Measurements from ENCODE around the gene SLC39A10.

SLC39A10 gene

DNA sequence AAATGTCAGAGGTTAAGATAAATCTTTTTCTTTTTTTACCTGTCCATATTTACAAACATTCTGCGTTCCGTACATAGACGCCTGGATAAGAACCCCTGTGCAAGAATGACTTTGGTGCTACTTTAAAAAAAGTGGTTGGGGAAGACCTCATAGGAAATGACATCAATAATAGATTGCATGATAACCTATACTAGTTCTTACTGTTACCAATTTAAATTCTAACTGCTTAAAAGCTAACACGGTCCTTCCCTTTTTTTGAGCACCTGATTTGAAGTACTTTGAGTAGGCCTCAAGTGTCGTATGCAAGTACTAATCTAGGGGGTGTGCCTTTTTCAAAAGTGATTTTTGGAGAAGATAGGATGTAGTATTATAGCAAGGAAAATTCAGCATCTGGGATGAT lies 2.1 kb downstream of the SLC39A10 start:
- Histone ChIP-seq H4K91ac (ENCODE audit: low read depth, low read length, poor library complexity) (no peak overlapping the region), H3K27ac (replicated peaks; ENCODE audit: low read length) (no peak overlapping the region), H2BK120ac (ENCODE audit: low read depth, low read length) (no peak overlapping the region), H3K4me3 (ENCODE audit: low read length in 2 of 2) (no peak overlapping the region), H4K8ac (ENCODE audit: low read depth, low read length) (no peak overlapping the region), H3K4me2 (ENCODE audit: insufficient read depth, low read length, poor library complexity, severe bottlenecking) (peak overlapping the region; percentile 25), H3K23ac (ENCODE audit: low read depth, low read length, poor library complexity) (no peak overlapping the region), H3K27me3 (ENCODE audit: control insufficient read depth in 3 of 3, insufficient read depth in 3 of 3, low read depth in 1 of 3, low read length in 3 of 3) (no peaks in the 10 kb centered on the region), H3K4ac (ENCODE audit: low read length) (no peak overlapping the region), H2AFZ (ENCODE audit: low read length) (no peak overlapping the region), H3K9me3 (replicated peaks in 1 of 2; ENCODE audit: control insufficient read depth in 2 of 2, insufficient read depth in 1 of 2, low read depth in 1 of 2, low read length in 2 of 2) (no peaks in the 10 kb centered on the region), H2BK5ac (ENCODE audit: low read length) (no peak overlapping the region), H2AK5ac (ENCODE audit: low read depth, low read length) (no peak overlapping the region), H2BK12ac (ENCODE audit: low read length) (no peak overlapping the region), H3K4me1 (ENCODE audit: control insufficient read depth in 2 of 2, insufficient read depth in 1 of 2, low read depth in 1 of 2, low read length in 2 of 2) (peaks cover 4 to 5% of the 10 kb centered on the region in 2 donors), H2BK15ac (ENCODE audit: low read length) (no peak overlapping the region), H3K14ac (ENCODE audit: low read length) (no peak overlapping the region), H3K79me1 (ENCODE audit: low read depth, low read length) (peaks cover 2% of the 10 kb centered on the region), H3K36me3 (replicated peaks in 1 of 2; ENCODE audit: control insufficient read depth in 2 of 2, insufficient read depth in 2 of 2, low read length in 2 of 2) (peaks cover 0 to 11% of the 10 kb centered on the region in 2 donors), H3K18ac (ENCODE audit: low read length) (no peak overlapping the region), H3K9ac (ENCODE audit: low read depth, low read length, poor library complexity) (no peak overlapping the region)
- no CpG with 5 or more reads among the region's 5 CpGs for WGBS, 2 donors (ENCODE audit: extremely low coverage in 2 of 2, insufficient read length in 2 of 2, insufficient replicate concordance in 1 of 2)
- no peak for DNase-seq (ENCODE audit: low spot score)

GRCh38 chr2:195659982-195660890 lies 3.2 kb downstream of the SLC39A10 start:
- Histone ChIP-seq H4K8ac (ENCODE audit: low read depth, low read length) (no peak overlapping the region), H4K91ac (ENCODE audit: low read depth, low read length, poor library complexity) (no peak overlapping the region), H3K27me3 (ENCODE audit: control insufficient read depth in 3 of 3, insufficient read depth in 3 of 3, low read depth in 1 of 3, low read length in 3 of 3) (no peaks in the 10 kb centered on the region), H3K9ac (ENCODE audit: low read depth, low read length, poor library complexity) (no peak overlapping the region), H3K4ac (ENCODE audit: low read length) (no peak overlapping the region), H2AK5ac (ENCODE audit: low read depth, low read length) (no peak overlapping the region), H3K23ac (ENCODE audit: low read depth, low read length, poor library complexity) (no peak overlapping the region), H2BK12ac (ENCODE audit: low read length) (no peak overlapping the region), H3K14ac (ENCODE audit: low read length) (no peak overlapping the region), H3K18ac (ENCODE audit: low read length) (no peak overlapping the region), H2BK15ac (ENCODE audit: low read length) (no peak overlapping the region), H2BK120ac (ENCODE audit: low read depth, low read length) (no peak overlapping the region), H3K4me3 (ENCODE audit: low read length in 2 of 2) (no peak overlapping the region), H3K36me3 (replicated peaks in 1 of 2; ENCODE audit: control insufficient read depth in 2 of 2, insufficient read depth in 2 of 2, low read length in 2 of 2) (peaks cover 0 to 11% of the 10 kb centered on the region in 2 donors), H2BK5ac (ENCODE audit: low read length) (no peak overlapping the region), H2AFZ (ENCODE audit: low read length) (no peak overlapping the region), H3K79me1 (ENCODE audit: low read depth, low read length) (peaks cover 2% of the 10 kb centered on the region), H3K9me3 (replicated peaks in 1 of 2; ENCODE audit: control insufficient read depth in 2 of 2, insufficient read depth in 1 of 2, low read depth in 1 of 2, low read length in 2 of 2) (no peaks in the 10 kb centered on the region), H3K4me2 (ENCODE audit: insufficient read depth, low read length, poor library complexity, severe bottlenecking) (peak overlapping the region; percentile 11), H3K27ac (replicated peaks; ENCODE audit: low read length) (no peak overlapping the region), H3K4me1 (ENCODE audit: control insufficient read depth in 2 of 2, insufficient read depth in 1 of 2, low read depth in 1 of 2, low read length in 2 of 2) (peaks cover 4 to 7% of the 10 kb centered on the region in 2 donors)
- DNase-seq (ENCODE audit: low spot score), result peak; percentile 58
- no CpG with 5 or more reads among the region's 6 CpGs for WGBS, 2 donors (ENCODE audit: extremely low coverage in 2 of 2, insufficient read length in 2 of 2, insufficient replicate concordance in 1 of 2)

DNA sequence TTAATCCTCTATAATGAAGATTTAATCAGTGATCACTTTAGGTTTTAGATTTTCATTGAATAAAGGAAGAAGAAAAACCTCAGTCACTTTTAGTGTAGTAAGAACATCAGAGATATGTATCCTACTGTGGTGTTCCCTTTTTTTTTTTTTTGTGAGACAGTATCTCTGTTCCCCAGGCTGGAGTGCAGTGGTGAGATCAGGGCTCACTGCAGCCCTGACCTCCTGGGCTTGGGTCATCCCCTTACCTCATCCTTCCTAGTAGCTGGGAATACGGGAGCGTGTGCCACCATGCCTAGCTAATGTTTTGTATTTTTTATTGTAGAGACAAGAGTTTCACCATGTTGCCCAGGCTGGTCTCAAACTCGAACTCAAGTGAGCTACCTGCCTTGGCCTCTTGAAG lies 5.1 kb downstream of the SLC39A10 start:
- H3K27me3 ChIP-seq (ENCODE audit: control insufficient read depth in 3 of 3, insufficient read depth in 3 of 3, low read depth in 1 of 3, low read length in 3 of 3), result no peaks in the 10 kb centered on the region
- no peak overlapping the region for H2BK5ac ChIP-seq (ENCODE audit: low read length)
- no peak overlapping the region for H3K18ac ChIP-seq (ENCODE audit: low read length)
- H4K8ac ChIP-seq (ENCODE audit: low read depth, low read length), result no peak overlapping the region
- H3K79me1 ChIP-seq (ENCODE audit: low read depth, low read length), result peaks cover 2% of the 10 kb centered on the region
- no peak overlapping the region for H3K9ac ChIP-seq (ENCODE audit: low read depth, low read length, poor library complexity)
- DNase-seq (ENCODE audit: low spot score), result no peak
- no peak overlapping the region for H2AK5ac ChIP-seq (ENCODE audit: low read depth, low read length)
- peaks cover 0 to 11% of the 10 kb centered on the region in 2 donors for H3K36me3 ChIP-seq (replicated peaks in 1 of 2; ENCODE audit: control insufficient read depth in 2 of 2, insufficient read depth in 2 of 2, low read length in 2 of 2)
- no peak overlapping the region for H4K91ac ChIP-seq (ENCODE audit: low read depth, low read length, poor library complexity)
- H3K27ac ChIP-seq (replicated peaks; ENCODE audit: low read length), result no peak overlapping the region
- no peak overlapping the region for H3K23ac ChIP-seq (ENCODE audit: low read depth, low read length, poor library complexity)
- H2BK120ac ChIP-seq (ENCODE audit: low read depth, low read length), result no peak overlapping the region
- no peak overlapping the region for H2AFZ ChIP-seq (ENCODE audit: low read length)
- H3K4ac ChIP-seq (ENCODE audit: low read length), result no peak overlapping the region
- H3K4me1 ChIP-seq (ENCODE audit: control insufficient read depth in 2 of 2, insufficient read depth in 1 of 2, low read depth in 1 of 2, low read length in 2 of 2), result peaks cover 3 to 7% of the 10 kb centered on the region in 2 donors
- no peak overlapping the region for H3K14ac ChIP-seq (ENCODE audit: low read length)
- H2BK15ac ChIP-seq (ENCODE audit: low read length), result no peak overlapping the region
- H3K9me3 ChIP-seq (replicated peaks in 1 of 2; ENCODE audit: control insufficient read depth in 2 of 2, insufficient read depth in 1 of 2, low read depth in 1 of 2, low read length in 2 of 2), result no peaks in the 10 kb centered on the region
- no CpG with 5 or more reads among the region's 3 CpGs for WGBS, 2 donors (ENCODE audit: extremely low coverage in 2 of 2, insufficient read length in 2 of 2, insufficient replicate concordance in 1 of 2)
- H3K4me3 ChIP-seq (ENCODE audit: low read length in 2 of 2), result no peak overlapping the region
- H2BK12ac ChIP-seq (ENCODE audit: low read length), result no peak overlapping the region
- H3K4me2 ChIP-seq (ENCODE audit: insufficient read depth, low read length, poor library complexity, severe bottlenecking), result no peak overlapping the region

- H4K8ac ChIP-seq (ENCODE audit: low read depth, low read length), result no peak overlapping the region
- no peak overlapping the region for H2AK5ac ChIP-seq (ENCODE audit: low read depth, low read length)
- WGBS, 2 donors (ENCODE audit: extremely low coverage in 2 of 2, insufficient read length in 2 of 2, insufficient replicate concordance in 1 of 2), result no CpG with 5 or more reads among the region's 3 CpGs
- no peak overlapping the region for H2BK120ac ChIP-seq (ENCODE audit: low read depth, low read length)
- no peaks in the 10 kb centered on the region for H3K79me1 ChIP-seq (ENCODE audit: low read depth, low read length)
- peaks cover 3 to 7% of the 10 kb centered on the region in 2 donors for H3K4me1 ChIP-seq (ENCODE audit: control insufficient read depth in 2 of 2, insufficient read depth in 1 of 2, low read depth in 1 of 2, low read length in 2 of 2)
- H3K14ac ChIP-seq (ENCODE audit: low read length), result no peak overlapping the region
- no peak overlapping the region for H3K27ac ChIP-seq (replicated peaks; ENCODE audit: low read length)
- H3K27me3 ChIP-seq (ENCODE audit: control insufficient read depth in 3 of 3, insufficient read depth in 3 of 3, low read depth in 1 of 3, low read length in 3 of 3), result no peaks in the 10 kb centered on the region
- H3K18ac ChIP-seq (ENCODE audit: low read length), result no peak overlapping the region
- H3K4me3 ChIP-seq (ENCODE audit: low read length in 2 of 2), result no peak overlapping the region
- no peaks in the 10 kb centered on the region for H3K9me3 ChIP-seq (replicated peaks in 1 of 2; ENCODE audit: control insufficient read depth in 2 of 2, insufficient read depth in 1 of 2, low read depth in 1 of 2, low read length in 2 of 2)
- DNase-seq (ENCODE audit: low spot score), result no peak
- no peak overlapping the region for H4K91ac ChIP-seq (ENCODE audit: low read depth, low read length, poor library complexity)
- H3K23ac ChIP-seq (ENCODE audit: low read depth, low read length, poor library complexity), result no peak overlapping the region
- H2BK12ac ChIP-seq (ENCODE audit: low read length), result no peak overlapping the region
- no peak overlapping the region for H3K9ac ChIP-seq (ENCODE audit: low read depth, low read length, poor library complexity)
- no peak overlapping the region for H2BK15ac ChIP-seq (ENCODE audit: low read length)
- H3K36me3 ChIP-seq (replicated peaks in 1 of 2; ENCODE audit: control insufficient read depth in 2 of 2, insufficient read depth in 2 of 2, low read length in 2 of 2), result peaks cover 0 to 11% of the 10 kb centered on the region in 2 donors
- H3K4ac ChIP-seq (ENCODE audit: low read length), result no peak overlapping the region
- no peak overlapping the region for H2BK5ac ChIP-seq (ENCODE audit: low read length)
- no peak overlapping the region for H3K4me2 ChIP-seq (ENCODE audit: insufficient read depth, low read length, poor library complexity, severe bottlenecking)
- no peak overlapping the region for H2AFZ ChIP-seq (ENCODE audit: low read length)
These were observed 6.0 kb downstream of the SLC39A10 start for GRCh38 chr2:195663007-195663406.
